GM21528 (cell line): Measurements from ENCODE around the gene DRD2.

Source experiments
- ATAC-seq: cut with Tn5 transposase; IDR thresholded peaks from one replicate; pipeline ENCODE4 v1.9.1; 2021; ENCODE audit warnings: mild to moderate bottlenecking, moderate library complexity; ENCODE audit not compliant: unreplicated experiment, low FRiP score

The DRD2 gene

DNA sequence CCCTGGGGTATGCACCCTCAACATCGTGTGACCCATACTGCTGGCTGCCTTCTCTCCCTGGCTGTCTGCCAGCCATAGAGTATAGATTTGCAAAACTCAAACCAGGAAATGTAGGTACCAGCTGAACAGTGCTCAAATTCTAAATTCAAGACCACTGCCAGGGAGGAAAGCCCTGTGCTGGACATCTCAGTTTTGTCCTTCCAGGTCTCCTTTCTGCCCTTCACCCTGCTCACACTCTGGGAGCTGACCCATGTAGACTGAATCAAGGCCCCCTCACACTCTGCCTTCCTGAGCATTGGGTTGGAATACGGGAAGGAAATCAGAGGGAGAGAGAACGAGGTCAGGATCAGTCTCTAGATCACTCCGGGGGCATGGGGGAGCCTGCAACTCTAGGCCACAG, 12.4 kb upstream of the DRD2 start:
- ATAC-seq: no peak

DNA sequence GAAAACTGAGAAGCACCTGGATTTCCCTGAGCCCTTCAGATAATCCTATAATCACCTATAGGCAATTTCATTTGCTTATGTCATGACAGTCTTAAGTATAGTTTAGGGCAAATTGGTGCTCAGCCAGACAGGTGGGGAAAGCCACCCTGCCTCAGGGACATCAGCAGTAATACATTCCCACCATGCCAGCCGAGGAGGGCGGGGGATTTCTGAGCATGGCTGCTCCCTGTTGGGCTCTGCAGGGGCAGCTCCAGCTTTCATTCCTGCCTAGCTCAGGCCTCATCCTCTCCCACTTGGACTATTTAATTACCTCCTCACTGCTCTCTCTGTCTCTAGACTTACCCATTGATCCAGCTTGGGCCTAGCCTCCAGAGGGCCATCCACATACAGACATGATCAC, 9.0 kb upstream of the DRD2 start:
- no peak for ATAC-seq

DNA sequence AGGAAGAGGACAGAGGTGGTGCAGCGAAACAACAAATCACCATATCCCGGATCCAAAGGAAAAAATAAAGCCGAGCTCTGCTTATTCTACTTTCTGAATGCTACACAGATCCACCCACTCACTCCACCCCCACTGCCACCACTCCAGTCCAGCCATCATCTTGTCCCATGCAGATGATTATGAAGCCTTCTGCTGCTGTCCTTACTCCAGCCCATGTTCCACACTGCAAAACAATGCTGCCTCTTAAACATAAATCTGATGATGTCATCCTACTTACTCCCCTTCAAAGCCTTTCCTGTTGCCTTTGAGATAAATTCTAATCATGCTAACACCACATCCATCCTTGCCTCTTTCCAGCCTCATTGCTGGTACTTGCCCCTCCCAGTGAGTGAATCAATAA, 6.5 kb upstream of the DRD2 start:
- ATAC-seq: no peak

DNA sequence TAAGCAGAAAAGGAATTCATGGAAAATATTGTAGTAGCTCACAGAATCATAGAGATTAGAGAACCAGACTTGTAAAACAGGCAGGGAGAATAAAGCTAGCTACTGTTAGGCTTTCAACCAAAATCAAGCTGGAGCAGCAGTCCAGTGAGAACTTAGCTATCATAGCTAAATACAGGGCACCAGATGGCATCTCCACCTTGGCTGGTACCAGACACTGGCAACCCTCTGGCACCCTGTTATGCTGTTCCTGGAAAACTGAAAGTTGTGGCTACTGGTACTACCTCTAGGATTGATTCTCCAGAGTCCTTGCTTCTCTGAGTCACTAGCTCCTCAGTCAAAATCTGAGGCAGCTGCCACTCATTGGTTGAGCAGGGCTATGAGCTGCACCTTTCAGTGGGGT, 6.0 kb upstream of the DRD2 start:
- no peak for ATAC-seq

DNA sequence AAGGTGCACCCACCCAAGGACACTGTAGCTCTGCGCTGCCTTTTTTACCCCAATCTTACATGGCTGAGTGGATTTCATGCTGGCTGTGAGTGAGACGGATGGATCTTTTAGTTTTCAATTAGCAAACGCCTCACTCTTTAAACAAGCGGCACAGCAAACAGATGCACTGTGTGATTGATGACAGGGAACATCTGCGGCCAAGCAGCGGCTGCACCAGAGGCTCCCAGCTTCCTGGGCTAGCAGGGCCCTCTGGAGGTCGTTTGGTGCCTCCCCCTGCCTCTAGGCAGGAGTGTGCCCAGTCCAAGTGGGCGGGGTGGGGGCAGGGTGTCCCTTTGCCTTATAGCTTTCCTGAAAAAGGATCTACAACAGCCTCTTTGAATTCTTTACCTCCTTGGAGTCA, 2.1 kb upstream of the DRD2 start:
- ATAC-seq: no peak

DNA sequence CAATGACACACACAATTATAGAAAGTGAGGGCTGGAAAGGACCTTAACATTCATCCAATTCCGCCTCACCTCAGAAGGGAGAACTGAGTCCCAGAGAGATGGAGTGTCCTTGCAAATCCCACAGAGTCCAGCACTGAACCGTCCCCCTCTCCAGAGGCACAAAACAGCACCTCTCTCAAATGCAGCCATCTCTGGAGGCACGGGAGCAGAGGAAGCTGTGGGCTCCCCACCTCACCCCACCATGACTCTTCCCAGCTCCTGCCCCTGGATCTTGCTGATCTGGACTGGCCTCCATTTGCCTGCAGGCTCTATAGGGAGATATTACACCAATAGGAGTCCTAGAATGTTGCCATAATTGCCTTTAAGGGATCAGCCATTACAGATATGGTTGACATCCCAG, 1.4 kb upstream of the DRD2 start:
- ATAC-seq: no peak

DNA sequence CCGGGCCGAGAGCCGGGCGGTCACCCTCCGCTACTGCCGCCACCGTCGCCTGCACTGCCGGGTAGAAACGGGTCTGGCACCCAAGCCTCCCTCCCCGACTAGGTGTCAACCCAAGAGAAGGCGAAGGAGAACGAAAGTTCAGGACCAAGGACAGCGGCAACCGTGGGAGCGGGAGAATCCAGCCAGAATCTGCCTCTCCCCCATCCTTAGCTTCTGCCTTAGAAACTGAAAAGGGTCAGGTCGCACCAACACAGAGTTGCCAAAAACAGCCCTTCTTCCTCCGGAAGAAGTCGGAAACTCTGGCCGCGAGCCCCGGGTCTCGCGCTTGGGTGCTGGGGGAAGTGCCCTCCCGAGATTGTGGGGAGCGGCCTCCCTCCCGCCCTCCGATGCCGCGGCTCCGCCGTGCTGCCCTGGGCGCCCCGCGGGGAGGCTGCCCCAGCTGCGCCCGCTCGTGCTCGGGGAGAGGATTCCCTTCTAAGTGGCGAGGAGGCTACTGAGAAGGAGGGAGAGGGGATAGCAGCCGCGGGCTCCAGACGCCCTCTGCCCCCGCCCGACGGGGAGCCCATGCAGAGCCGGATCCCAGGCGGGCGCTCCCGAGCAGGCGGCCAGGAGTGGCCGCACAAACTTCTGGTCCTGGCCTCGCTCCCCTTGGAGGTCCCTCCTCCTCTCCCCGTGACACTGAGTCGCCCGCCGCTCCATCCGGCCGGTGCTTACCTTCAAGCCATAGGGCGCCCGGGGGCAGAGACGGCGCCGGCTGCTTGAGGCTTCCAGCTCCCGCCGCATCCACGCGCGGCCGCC, 637 bp downstream of the DRD2 start:
- no peak for ATAC-seq

DNA sequence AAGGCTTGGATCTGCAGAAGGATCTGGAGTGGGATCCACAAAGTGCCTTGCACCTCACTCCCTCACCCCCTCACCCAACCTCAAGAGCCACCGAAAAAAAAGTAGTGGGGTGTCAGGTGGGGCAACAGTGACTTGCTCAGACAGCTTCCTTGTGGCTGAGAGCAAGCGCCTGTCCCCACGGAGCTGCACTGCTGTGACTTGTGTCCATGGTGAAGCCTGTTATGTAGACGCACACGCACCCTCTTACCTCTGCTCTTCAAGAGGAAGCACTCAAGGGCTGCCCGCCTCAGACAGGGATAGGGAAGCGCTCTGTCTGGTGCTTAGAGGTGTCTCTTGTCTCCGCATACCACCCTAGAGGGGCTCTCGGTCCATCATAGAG, 1.2 kb downstream of the DRD2 start:
- ATAC-seq: no peak

DNA sequence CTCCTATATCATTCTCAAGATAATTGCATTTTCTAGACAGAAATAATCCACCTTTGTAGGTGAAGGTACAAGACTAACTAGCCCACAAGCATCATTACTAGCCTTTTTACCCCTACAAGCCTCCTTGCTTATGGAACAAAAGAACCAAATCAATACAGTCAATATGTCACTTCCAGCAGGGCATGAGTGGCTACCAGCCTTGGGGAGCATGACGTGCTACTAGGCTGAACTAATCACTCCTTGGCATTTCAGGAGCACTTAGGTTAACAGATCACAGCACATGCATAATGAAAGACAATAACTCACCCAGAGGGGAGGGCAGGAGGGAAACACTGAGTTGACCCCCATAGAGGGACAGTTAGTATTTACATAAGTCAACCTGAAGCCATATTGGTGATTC, 2.7 kb downstream of the DRD2 start:
- ATAC-seq: no peak

DNA sequence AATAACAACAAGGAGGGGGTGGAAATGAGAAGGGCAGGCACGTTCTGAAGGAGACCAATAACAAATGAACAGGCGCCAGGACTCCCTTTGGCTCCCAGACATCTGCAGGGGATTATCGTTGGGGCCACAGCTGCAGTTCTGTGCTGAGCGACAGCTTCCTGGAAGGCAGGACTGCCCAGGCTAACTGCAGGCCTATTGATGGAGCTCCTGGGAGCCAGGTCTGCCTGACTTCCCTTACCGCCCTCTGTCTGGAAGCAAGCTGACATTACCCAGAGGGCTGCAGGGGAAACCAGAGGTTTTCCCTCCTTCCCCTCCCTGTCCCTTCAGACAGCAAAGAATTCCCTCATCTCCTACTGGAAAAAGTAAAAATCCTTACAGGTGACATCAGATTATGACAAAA, 5.0 kb downstream of the DRD2 start:
- no peak for ATAC-seq

DNA sequence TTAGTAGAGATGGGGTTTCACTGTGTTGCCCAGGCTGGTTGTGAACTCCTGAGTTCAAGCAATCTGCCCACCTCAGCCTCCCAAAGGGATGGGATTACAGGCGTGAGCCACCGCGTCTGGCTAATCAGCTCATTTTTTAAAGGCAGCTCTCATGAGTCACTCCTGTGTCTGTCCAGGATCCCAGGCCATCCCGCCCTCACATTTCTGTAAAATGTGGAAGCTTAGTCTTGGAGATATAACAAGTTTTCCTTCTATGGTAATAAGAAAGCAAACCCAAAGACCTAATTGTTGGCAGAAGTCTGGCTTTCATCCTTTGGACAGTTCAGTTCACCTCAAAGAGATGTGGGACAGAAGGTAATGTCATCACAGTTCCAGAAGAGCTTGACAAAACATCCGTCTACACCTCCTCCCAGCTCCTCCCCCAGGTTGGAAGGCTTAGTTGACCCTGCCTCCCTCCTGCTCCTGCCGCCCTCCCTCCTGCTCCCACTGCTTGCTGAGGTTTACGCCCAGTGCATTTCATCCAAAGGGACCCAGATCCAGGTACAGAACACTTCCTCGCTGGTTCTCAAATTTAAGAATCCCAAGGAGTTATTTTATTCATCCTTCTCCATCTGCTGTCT, 6.4 kb downstream of the DRD2 start:
- ATAC-seq: no peak

DNA sequence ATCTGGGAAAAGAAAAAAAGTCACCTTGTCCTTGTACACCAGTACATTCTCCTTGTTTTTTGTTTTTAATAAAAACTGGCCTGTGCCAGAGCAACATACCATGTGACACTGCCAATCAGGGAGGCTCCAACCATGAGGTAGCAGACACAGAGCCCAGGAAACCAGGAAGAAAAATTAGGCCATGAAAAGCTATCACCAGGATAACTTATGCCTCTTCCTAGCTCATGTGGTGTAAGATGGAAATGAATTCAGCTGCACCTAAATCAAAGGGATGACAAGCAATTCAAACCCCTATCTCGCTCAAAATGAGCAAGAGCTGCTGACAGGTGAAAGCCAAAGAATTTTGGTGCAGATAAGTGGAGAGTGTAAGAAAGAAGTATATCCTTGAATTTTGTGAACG, 7.7 kb downstream of the DRD2 start:
- ATAC-seq: no peak

DNA sequence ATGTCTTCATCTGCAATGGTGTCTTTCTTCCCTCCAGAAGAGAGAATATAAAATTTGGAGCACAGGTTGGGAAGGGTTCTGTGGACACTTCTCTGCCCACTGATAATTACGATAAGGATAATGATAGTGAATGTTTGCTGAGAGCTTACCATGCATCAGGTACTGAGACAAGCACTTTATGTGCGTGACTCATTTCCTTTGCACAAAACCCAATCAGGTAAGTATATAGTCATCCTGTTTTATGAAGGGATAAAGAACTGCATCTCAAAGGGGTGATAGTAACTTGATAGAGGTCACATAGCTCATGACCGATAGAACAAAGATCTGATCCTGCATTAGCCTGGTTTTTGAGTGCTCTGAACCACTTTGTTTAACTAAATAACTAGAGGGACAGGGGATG, 9.4 kb downstream of the DRD2 start:
- ATAC-seq: no peak

DNA sequence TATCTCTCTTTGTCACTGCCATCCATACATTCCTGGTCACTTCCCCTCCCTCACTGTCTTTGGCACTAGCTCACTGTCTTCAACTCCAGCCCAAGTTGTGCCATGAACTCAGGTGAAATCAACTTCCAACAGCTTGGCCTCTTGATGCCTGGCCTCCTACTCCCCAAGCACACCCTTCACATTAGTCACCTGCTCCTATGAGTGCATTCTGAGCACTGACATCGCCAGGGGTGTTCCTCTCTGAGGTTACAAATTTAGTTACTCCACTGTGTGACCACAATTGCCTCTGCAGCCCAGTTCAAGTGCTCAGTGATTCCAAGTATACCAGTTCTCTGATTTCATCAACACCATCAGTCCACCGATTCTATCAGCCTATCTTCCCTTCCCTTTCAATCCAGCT, 10.8 kb downstream of the DRD2 start:
- ATAC-seq: no peak

DNA sequence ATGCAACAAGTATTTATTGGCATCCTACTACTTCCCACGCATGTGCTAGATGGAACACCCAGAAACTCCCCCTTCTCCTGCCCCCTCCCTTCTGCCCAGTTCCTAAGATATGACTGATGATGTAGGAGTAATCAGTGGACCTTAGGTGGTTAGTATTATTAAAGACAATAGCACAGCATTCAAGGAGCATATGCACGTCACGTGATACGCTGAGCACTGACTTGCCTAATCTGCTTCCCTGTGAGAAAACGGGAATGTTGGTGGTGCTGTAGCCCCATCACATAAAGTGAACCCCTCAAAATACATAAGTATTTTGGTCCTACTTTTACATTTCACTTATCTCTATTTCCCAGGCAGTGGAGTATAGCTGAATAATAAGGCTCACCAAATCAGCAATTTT, 12.4 kb downstream of the DRD2 start:
- no peak for ATAC-seq

DNA sequence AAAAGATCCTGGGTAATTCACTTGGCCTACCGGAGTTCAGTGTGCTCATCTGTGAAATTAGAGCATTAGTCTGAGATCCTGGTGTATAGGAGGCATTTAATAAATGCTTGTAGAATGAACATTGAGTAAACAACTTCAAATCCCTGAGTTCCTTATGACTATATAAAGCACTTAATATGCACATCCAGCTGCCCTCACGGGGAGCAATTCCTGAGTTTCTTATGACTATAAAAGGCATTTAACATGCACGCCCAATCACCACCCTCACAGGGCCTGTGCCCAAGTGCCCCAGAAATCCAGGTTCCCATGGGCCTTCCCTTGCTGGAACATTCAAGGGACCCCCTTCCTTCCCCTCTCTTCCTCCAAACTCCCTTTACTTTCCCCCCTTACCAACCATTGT, 13.6 kb downstream of the DRD2 start:
- ATAC-seq: no peak

DNA sequence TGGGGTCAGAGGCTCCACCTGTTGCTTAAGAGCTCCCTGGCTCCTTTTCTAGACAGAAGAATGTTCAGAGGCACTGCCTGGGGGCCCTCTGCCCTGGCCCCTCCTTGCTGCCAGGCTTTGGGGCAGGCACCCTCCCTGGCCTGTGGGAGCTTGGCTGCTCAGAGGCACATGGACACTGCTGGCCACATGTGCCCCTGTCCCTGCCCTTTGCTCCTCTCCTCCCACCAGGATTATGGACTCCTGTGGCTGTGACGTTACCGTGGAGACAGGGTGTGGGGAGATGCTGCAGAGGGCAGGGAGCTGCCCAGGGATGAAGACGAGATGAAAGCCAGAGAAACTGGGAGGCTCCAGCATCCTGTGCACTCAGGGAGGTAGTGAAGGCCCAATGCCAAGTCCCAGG, 14.7 kb downstream of the DRD2 start:
- no peak for ATAC-seq

DNA sequence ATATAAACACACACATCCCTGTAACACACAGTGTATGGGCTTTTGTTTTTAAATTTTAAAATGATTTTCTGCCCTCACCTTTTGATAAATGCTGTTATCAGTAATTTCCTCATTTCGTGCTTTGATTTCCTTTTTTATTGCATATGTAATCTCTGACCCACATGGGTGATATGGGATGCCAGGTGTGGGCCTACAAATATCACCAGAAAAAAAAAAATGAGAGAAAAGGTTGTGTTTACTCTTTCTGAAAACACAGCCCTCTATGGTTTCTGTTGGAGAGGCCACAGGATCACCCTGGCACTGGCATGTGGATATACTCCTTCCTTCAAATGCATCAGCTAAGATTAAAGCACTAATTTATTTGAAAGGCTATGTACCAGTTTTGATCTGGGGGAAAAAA, 17.0 kb downstream of the DRD2 start:
- no peak for ATAC-seq

DNA sequence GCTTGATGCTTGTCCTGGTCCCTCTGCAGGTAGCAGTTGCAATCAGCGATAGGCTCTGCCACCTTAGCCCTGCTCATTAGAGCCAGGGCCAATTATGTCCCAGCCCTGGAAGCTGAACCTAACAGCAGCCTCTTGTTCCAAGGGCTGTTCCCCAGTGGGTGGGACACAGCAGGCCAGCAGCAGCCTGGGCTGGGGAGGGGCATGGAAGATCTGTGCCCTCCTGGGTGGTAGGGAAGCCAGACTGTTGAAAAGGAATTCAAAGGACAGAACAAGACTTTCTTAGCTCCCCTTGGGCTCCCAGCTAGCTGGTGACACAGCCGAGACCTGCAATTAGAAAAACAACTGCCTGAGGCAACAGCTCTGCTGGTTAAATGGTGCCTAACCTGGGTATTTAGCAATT, 17.4 kb downstream of the DRD2 start:
- no peak for ATAC-seq

DNA sequence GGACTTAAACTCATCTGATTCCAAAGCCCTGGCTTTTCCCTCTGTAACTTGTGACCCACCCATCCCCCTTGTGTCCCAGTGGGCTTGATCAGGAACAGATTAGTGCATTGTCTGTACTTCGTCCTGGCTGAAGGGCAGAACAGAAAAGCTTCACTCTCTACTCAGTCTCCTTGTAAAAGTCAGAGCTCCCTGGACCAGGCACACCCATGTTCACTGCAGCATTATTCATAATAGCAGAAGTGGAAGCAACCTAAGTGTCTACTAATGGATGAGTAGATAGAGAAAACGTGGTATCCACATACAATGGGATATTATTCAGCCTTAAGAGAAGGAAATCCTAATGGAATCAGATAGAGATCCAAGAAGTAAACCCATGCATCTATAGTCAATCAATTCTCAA, 20.7 kb downstream of the DRD2 start:
- ATAC-seq: no peak

DNA sequence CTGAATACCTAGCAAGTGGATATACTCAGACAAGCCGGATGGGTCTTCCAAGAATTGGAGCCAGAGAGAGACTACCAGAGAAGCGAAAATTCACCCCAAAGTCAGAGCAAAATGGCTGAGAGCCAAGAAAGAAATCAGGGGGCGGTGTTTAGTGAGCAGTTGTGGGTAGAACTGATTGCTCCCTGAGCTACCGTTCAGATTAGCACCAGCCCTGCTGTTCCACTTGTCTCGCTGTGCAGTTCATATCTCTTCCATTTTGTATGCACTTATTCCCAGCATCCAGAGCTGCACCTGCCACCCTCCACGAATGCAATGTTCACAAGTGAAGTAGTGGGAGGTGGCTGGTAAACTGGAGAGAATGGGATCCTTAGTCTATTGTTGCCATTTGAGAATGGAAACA, 25.5 kb downstream of the DRD2 start:
- no peak for ATAC-seq

DNA sequence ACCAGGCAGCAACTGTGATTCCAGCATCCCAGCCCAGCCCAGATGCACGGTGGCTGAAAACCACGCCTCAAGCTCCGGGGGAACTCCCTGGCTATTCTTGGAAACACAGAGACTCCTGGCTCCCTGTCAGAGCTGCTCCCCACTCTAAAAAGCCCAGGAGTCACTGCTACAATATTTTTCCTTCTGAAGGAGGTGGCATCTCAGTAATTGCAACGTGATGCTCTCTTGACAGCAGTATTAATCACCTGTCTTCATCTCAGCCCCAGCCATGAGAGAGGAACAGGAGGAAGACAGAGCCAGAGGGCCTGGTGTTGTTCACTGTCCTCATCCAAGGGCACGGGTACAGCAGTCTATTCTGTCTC, 26.9 kb downstream of the DRD2 start:
- ATAC-seq: no peak
